Ishikawa (cell line): ENCODE results near the gene DDX49.

Source experiments
- CEBPB ChIP-seq: IDR thresholded peaks from 2 replicates; pipeline ENCODE4 v1.6.1; 2012
- EP300 ChIP-seq: IDR thresholded peaks from 2 replicates; pipeline ENCODE4 v1.6.1; 2012; ENCODE audit warnings: borderline replicate concordance
- TAF1 ChIP-seq: IDR thresholded peaks from 2 replicates; pipeline ENCODE4 v1.6.1; 2012; ENCODE audit warnings: low read depth, mild to moderate bottlenecking
- TCF12 ChIP-seq: IDR thresholded peaks from 2 replicates; pipeline ENCODE4 v1.6.1; 2012; ENCODE audit warnings: low read depth
- YY1 ChIP-seq: IDR thresholded peaks from 2 replicates; pipeline ENCODE4 v1.6.1; 2012; ENCODE audit warnings: low read depth
- ZBTB7A ChIP-seq: IDR thresholded peaks from 2 replicates; pipeline ENCODE4 v1.6.1; 2012; ENCODE audit warnings: low read depth
- TF ChIP-seq, protein P1 (sequence below): IDR thresholded peaks from 2 replicates; pipeline ENCODE4 v1.6.1; 2012; ENCODE audit warnings: low read depth, mild to moderate bottlenecking
- TF ChIP-seq, protein P2 (sequence below): IDR thresholded peaks from 2 replicates; pipeline ENCODE4 v1.6.1; 2012

DNA sequence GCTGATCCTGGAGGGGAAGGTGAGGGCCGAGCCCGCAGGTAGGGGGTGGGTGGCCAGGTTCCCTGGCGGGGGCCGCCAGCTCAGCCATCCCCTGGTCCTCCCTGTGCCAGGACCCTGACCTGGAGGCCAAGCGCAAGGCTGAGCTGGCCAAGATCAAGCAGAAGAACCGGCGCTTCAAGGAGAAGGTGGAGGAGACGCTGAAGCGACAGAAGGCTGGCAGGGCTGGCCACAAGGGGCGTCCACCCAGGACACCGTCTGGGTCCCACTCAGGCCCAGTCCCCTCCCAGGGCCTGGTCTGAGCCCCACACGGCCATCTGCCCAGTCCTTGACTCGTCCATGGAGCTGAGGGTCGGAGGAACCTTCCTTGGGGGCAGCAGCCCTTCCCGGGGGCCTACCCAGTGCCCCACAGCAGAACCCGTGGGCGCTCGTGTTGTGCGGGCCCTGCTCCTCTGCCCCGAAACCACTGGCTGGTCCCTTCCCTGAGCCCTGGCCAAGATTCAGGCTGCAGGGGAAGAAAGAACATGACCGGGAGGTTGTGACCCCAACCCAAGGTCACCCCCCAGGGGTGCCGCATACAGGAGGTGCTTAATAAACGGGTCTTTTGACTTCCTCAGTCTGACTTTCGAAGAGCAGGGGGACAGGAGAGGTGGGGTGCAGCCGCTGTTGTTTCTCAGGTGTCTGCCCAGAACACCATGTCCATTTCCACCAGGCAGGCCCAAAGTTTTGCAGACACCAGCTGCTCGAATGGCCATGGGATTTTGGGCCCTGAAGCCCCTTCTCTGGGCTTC, 8.7 kb downstream of the DDX49 start:
- TF ChIP-seq YY1 (no peak), TAF1 (no peak), TCF12 (no peak), ZBTB7A (no peak), CEBPB (no peak), EP300 (no peak)
- TF ChIP-seq, protein P1, sequence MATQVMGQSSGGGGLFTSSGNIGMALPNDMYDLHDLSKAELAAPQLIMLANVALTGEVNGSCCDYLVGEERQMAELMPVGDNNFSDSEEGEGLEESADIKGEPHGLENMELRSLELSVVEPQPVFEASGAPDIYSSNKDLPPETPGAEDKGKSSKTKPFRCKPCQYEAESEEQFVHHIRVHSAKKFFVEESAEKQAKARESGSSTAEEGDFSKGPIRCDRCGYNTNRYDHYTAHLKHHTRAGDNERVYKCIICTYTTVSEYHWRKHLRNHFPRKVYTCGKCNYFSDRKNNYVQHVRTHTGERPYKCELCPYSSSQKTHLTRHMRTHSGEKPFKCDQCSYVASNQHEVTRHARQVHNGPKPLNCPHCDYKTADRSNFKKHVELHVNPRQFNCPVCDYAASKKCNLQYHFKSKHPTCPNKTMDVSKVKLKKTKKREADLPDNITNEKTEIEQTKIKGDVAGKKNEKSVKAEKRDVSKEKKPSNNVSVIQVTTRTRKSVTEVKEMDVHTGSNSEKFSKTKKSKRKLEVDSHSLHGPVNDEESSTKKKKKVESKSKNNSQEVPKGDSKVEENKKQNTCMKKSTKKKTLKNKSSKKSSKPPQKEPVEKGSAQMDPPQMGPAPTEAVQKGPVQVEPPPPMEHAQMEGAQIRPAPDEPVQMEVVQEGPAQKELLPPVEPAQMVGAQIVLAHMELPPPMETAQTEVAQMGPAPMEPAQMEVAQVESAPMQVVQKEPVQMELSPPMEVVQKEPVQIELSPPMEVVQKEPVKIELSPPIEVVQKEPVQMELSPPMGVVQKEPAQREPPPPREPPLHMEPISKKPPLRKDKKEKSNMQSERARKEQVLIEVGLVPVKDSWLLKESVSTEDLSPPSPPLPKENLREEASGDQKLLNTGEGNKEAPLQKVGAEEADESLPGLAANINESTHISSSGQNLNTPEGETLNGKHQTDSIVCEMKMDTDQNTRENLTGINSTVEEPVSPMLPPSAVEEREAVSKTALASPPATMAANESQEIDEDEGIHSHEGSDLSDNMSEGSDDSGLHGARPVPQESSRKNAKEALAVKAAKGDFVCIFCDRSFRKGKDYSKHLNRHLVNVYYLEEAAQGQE, result no peak
- TF ChIP-seq, protein P2, sequence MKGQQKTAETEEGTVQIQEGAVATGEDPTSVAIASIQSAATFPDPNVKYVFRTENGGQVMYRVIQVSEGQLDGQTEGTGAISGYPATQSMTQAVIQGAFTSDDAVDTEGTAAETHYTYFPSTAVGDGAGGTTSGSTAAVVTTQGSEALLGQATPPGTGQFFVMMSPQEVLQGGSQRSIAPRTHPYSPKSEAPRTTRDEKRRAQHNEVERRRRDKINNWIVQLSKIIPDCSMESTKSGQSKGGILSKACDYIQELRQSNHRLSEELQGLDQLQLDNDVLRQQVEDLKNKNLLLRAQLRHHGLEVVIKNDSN, result no peak
